K562 (cell line): ENCODE measurements around the gene IRS2. TPM values are rescaled to one million over a fixed set of nuclear protein-coding genes. Genes with fewer than 3 reads are reported as not detected.

Experiments used
- ATAC-seq: fragments of 200-7000 bp; cut with Tn5 transposase; 3 replicates; pipeline ENCODE4 v1.9.1; 2020; ENCODE audit warnings: moderate library complexity
- BruUV-seq: library from RNA; stranded (reverse); fragments of 400-500 nt; replicated peaks from 2 replicates; lab custom pipeline; 2021; lab: Mats Ljungman, UMichigan
- CTCF ChIA-PET: fragments of 300-600 bp; formaldehyde crosslinking; extraction: SDS; loops from one replicate; lab custom pipeline; 2021; ENCODE audit warnings: low intra/inter-chr PET ratio; lab: Yijun Ruan, JAX
- POLR2A ChIA-PET: fragments of 300-600, 350-650 bp; sonication (Branson Sonifier 250); formaldehyde crosslinking; extraction: SDS; loops from one replicate; lab custom pipeline; 2021; ENCODE audit warnings: antibody characterized with exemption, inconsistent platforms; lab: Yijun Ruan, JAX
- DNase-seq, 4 experiments: peaks; one replicate each; pipeline versions ENCODE4 v3.0.0 to v3.0.0-alpha.2; 2011 to 2018; ENCODE audit warnings: low spot score in 3 of 4, mixed read lengths in 3 of 4; ENCODE audit errors: extremely low read depth in 1 of 4
- FAIRE-seq: peaks from 2 replicates; lab custom pipeline; 2011; peaks lifted over from hg19 to GRCh38; lab: Jason Lieb, UNC
- H2AFZ ChIP-seq: 2 replicates; pipeline ENCODE4 v1.6.0; 2011; ENCODE audit warnings: low read depth, low read length, control low read depth, inconsistent platforms
- H3K27ac ChIP-seq: fragments of 200-600 bp; 3 replicates; pipeline ENCODE4 v1.8.0; 2011; ENCODE audit warnings: low read depth, mild to moderate bottlenecking, control low read depth, inconsistent platforms, low read length, moderate library complexity, mixed read lengths; ENCODE audit errors: extremely low read depth
- H3K27me3 ChIP-seq, 2 experiments: fragments of 300-600 bp in 1 of 2; 2 replicates in 1 of 2; 3 replicates in 1 of 2; pipeline versions ENCODE4 v1.6.0 to v1.8.0; 2011; ENCODE audit warnings: inconsistent platforms in 2 of 2, low read length in 2 of 2, mild to moderate bottlenecking in 1 of 2, mixed read lengths in 1 of 2, moderate library complexity in 1 of 2; ENCODE audit not compliant: control insufficient read depth in 2 of 2, insufficient read depth in 2 of 2
- H3K36me3 ChIP-seq: fragments of 300-600 bp; 3 replicates; pipeline ENCODE4 v1.8.0; 2011; ENCODE audit warnings: mild to moderate bottlenecking, low read length, inconsistent platforms; ENCODE audit not compliant: control insufficient read depth, insufficient read depth
- H3K4me1 ChIP-seq, 2 experiments: fragments of 200-600 bp in 1 of 2; replicated peaks in 1 of 2; 2 replicates in 1 of 2; 3 replicates in 1 of 2; pipeline versions ENCODE4 v1.5.1 to v1.8.0; 2011; ENCODE audit warnings: inconsistent platforms in 2 of 2, low read length in 2 of 2, mild to moderate bottlenecking in 1 of 2, mixed read lengths in 1 of 2, moderate library complexity in 1 of 2; ENCODE audit not compliant: control insufficient read depth in 2 of 2, insufficient read depth in 2 of 2
- H3K4me2 ChIP-seq: 2 replicates; pipeline ENCODE4 v1.6.1; 2011; ENCODE audit warnings: low read length, control low read depth, inconsistent platforms, mixed read lengths; ENCODE audit not compliant: insufficient read depth
- H3K4me3 ChIP-seq: fragments of 200-600 bp; sonication (generic), shearing (Covaris generic); 2 replicates; pipeline ENCODE4 v1.5.1; 2016; ENCODE audit warnings: control low read depth, inconsistent platforms
- H3K79me2 ChIP-seq: fragments of 200-600 bp; 3 replicates; pipeline ENCODE4 v1.8.0; 2011; ENCODE audit warnings: low read length, inconsistent platforms; ENCODE audit not compliant: control insufficient read depth, insufficient read depth
- H3K9ac ChIP-seq, 2 experiments: 2 replicates each; pipeline versions ENCODE4 v1.6.0 to v1.6.1; 2011; ENCODE audit warnings: low read depth in 2 of 2, low read length in 2 of 2, control low read depth in 1 of 2, inconsistent platforms in 1 of 2, mild to moderate bottlenecking in 1 of 2, mixed read lengths in 1 of 2; ENCODE audit not compliant: insufficient read depth in 1 of 2
- H3K9me1 ChIP-seq: one replicate; pipeline ENCODE4 v1.6.0; 2011; ENCODE audit warnings: inconsistent platforms, mild to moderate bottlenecking, low read length, moderate library complexity; ENCODE audit not compliant: control insufficient read depth, insufficient read depth
- H3K9me3 ChIP-seq: replicated peaks from 2 replicates; pipeline ENCODE4 v1.5.1; 2011; ENCODE audit warnings: low read depth, low read length, inconsistent platforms; ENCODE audit not compliant: control insufficient read depth, insufficient read depth
- H4K20me1 ChIP-seq: replicated peaks from 2 replicates; pipeline ENCODE4 v1.6.1; 2011; ENCODE audit warnings: low read length, inconsistent platforms, mixed read lengths; ENCODE audit not compliant: control insufficient read depth, insufficient read depth
- POLR2A ChIP-seq: fragments of 450-650 bp; conservative IDR thresholded peaks from 2 replicates; pipeline ENCODE4 v1.6.1; 2016
- ZNF253 ChIP-seq: fragments of 250-450 bp; sonication (Bioruptor Pico); conservative IDR thresholded peaks from 2 replicates; pipeline ENCODE4 v1.6.1; 2021; ENCODE audit warnings: mild to moderate bottlenecking
- WGBS: fragments of 100-300 bp; shearing (Covaris generic); methylation state at CpG from one replicate; pipeline ENCODE4 v1.1.6; 2016; ENCODE audit warnings: low coverage, mixed read lengths; ENCODE audit not compliant: insufficient coverage; ENCODE audit errors: missing lambda C conversion rate; 5-methylcytosine and 5-hydroxymethylcytosine counted together
- in situ Hi-C: fragments of 300-500 bp; cut with MboI; formaldehyde crosslinking; loops from 4 replicates; pipeline ENCODE4 v1.15.0; 2018; ENCODE audit warnings: inconsistent platforms, mixed read lengths
- intact Hi-C: fragments of 100-400 bp; cut with micrococcal nuclease; formaldehyde crosslinking; loops from 2 replicates; pipeline ENCODE4 v1.14.2; 2022
- polyA plus RNA-seq, 8 experiments: library from polyadenylated mRNA; depleted of rRNA in 4 of 8; stranded (reverse) in 5 of 8; unstranded in 3 of 8; fragments of >200 nt; fragmentation: Nextera tagmentation in 2 of 8; fragmentation: Illumina TruSeq in 1 of 8; extraction: Ambion mirVana in 2 of 8; extraction: Trizol in 1 of 8; gene quantifications; 2 replicates each; pipeline versions ENCODE4 v1.2.1 to v1.2.3, GENCODE V29; 2011 to 2014; ENCODE audit warnings: inconsistent platforms in 1 of 8, missing spikeins in 1 of 8
- total RNA-seq, 7 experiments: library from RNA; depleted of rRNA in 6 of 7; stranded (reverse); fragments of >200 nt in 6 of 7; fragmentation: Illumina TruSeq in 2 of 7; extraction: Trizol in 2 of 7; gene quantifications; 2 replicates each; pipeline versions ENCODE4 v1.2.1 to v1.2.3, GENCODE V29; 2011 to 2021; ENCODE audit warnings: low replicate concordance in 1 of 7
- TF ChIP-seq, protein P1 (sequence below): sonication (generic); formaldehyde crosslinking; IDR thresholded peaks from 2 replicates; pipeline ENCODE4 v1.8.1; 2022; ENCODE audit warnings: missing genetic modification reagents
- TF ChIP-seq, protein P2 (sequence below): fragments of 450-650 bp; IDR thresholded peaks from 2 replicates; pipeline ENCODE4 v1.6.1; 2016; ENCODE audit warnings: low read depth
- TF ChIP-seq, protein P3 (sequence below): IDR thresholded peaks from 2 replicates; pipeline ENCODE4 v1.6.1; 2014; ENCODE audit warnings: antibody characterized with exemption

Gene IRS2
- total and polyA plus RNA-seq, 9 of the 15 experiments (the other 6 are each of a cell fraction or from before 2014, with no cell fraction given): 0.36 to 4.6 (median 0.63) TPM

DNA sequence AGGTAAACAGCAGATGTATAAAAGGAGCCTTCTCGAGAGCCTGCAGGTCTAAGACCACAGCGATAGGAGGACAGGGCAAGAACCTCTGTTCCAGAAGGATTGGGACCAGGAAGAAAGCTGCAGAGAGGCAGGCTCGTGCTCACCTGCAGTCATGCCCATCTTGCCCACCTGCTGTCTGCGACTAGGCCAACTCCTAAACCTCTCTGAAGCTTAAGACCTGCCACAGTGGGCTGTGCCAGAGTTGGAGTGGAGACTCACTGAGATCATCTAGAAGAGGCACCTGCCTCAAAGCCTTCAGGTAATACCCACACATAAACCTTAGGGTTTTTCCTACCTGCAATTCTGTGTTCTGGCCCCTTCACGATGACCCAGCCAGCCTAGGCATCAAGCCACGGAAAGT is 68.7 kb downstream of the IRS2 start:
- no peaks in the 10 kb centered on the region for H3K9me3 ChIP-seq
- ChIA-PET POLR2A (no interaction called here), CTCF (no interaction called here)
- H3K4me3 ChIP-seq: no peak overlapping the region
- in situ Hi-C loops (no loop called here), intact Hi-C loops (no loop called here)
- no peak overlapping the region for H3K4me2 ChIP-seq
- peaks cover 0 to 5% of the 10 kb centered on the region in 2 experiments; a peak in 1 of 5 replicates for H3K27me3 ChIP-seq
- no peak overlapping the region for H3K27ac ChIP-seq
- TF ChIP-seq, protein P1, sequence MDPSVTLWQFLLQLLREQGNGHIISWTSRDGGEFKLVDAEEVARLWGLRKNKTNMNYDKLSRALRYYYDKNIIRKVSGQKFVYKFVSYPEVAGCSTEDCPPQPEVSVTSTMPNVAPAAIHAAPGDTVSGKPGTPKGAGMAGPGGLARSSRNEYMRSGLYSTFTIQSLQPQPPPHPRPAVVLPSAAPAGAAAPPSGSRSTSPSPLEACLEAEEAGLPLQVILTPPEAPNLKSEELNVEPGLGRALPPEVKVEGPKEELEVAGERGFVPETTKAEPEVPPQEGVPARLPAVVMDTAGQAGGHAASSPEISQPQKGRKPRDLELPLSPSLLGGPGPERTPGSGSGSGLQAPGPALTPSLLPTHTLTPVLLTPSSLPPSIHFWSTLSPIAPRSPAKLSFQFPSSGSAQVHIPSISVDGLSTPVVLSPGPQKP: no peak
- TF ChIP-seq, all 486 proteins: peak for 0
- Histone ChIP-seq H4K20me1 (no peaks in the 10 kb centered on the region), H3K4me1 (peaks cover 5 to 9% of the 10 kb centered on the region in 2 experiments; a peak in 2 of 5 replicates), H3K36me3 (no peaks in the 10 kb centered on the region), H3K79me2 (no peaks in the 10 kb centered on the region), H3K9ac (no peak overlapping the region), H3K9me1 (no peaks in the 10 kb centered on the region), H2AFZ (no peak overlapping the region)
- no peak for DNase-seq
- no peak for ATAC-seq
- no TSS peak for BruUV-seq
- 43% methylated on average over 5 of the region's 6 CpGs for WGBS
- no peak for FAIRE-seq

DNA sequence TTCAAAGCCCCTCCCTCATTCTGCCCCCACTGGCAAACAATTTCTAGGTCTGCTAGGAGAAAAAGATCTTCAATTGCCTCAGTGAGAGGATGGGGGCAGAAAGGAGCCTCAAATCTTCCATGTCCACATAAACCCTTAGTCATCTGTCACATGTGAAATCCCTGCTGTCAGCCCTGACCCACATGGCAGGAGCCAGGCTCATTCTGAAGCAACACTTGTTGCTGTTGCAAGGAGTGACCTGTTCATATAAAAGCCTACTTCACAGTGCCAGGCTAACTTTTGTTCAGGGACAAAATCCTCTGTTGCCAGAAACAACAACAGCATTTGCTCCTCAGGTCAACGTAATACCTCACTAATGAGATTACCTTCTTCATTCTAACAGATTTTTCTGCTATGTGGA is 70.5 kb downstream of the IRS2 start:
- FAIRE-seq: no peak
- H3K9me1 ChIP-seq: no peaks in the 10 kb centered on the region
- no TSS peak for BruUV-seq
- TF ChIP-seq, protein P2, sequence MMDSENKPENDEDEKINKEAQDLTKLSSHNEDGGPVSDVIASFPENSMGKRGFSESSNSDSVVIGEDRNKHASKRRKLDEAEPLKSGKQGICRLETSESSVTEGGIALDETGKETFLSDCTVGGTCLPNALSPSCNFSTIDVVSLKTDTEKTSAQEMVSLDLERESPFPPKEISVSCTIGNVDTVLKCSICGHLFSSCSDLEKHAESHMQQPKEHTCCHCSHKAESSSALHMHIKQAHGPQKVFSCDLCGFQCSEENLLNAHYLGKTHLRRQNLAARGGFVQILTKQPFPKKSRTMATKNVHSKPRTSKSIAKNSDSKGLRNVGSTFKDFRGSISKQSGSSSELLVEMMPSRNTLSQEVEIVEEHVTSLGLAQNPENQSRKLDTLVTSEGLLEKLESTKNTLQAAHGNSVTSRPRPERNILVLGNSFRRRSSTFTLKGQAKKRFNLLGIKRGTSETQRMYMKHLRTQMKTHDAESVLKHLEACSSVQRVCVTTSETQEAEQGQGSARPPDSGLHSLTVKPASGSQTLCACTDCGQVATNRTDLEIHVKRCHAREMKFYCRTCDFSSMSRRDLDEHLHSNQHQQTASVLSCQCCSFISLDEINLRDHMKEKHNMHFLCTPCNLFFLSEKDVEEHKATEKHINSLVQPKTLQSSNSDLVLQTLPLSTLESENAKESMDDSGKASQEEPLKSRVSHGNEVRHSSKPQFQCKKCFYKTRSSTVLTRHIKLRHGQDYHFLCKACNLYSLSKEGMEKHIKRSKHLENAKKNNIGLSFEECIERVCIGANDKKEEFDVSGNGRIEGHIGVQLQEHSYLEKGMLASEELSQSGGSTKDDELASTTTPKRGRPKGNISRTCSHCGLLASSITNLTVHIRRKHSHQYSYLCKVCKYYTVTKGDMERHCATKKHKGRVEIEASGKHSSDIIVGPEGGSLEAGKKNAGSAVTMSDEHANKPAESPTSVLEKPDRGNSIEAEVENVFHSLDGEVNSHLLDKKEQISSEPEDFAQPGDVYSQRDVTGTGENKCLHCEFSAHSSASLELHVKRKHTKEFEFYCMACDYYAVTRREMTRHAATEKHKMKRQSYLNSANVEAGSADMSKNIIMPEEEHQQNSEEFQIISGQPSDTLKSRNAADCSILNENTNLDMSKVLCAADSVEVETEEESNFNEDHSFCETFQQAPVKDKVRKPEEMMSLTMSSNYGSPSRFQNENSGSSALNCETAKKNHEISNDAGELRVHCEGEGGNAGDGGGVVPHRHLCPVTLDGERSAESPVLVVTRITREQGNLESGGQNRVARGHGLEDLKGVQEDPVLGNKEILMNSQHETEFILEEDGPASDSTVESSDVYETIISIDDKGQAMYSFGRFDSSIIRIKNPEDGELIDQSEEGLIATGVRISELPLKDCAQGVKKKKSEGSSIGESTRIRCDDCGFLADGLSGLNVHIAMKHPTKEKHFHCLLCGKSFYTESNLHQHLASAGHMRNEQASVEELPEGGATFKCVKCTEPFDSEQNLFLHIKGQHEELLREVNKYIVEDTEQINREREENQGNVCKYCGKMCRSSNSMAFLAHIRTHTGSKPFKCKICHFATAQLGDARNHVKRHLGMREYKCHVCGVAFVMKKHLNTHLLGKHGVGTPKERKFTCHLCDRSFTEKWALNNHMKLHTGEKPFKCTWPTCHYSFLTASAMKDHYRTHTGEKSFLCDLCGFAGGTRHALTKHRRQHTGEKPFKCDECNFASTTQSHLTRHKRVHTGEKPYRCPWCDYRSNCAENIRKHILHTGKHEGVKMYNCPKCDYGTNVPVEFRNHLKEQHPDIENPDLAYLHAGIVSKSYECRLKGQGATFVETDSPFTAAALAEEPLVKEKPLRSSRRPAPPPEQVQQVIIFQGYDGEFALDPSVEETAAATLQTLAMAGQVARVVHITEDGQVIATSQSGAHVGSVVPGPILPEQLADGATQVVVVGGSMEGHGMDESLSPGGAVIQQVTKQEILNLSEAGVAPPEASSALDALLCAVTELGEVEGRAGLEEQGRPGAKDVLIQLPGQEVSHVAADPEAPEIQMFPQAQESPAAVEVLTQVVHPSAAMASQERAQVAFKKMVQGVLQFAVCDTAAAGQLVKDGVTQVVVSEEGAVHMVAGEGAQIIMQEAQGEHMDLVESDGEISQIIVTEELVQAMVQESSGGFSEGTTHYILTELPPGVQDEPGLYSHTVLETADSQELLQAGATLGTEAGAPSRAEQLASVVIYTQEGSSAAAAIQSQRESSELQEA: no peak
- TF ChIP-seq, protein P3, sequence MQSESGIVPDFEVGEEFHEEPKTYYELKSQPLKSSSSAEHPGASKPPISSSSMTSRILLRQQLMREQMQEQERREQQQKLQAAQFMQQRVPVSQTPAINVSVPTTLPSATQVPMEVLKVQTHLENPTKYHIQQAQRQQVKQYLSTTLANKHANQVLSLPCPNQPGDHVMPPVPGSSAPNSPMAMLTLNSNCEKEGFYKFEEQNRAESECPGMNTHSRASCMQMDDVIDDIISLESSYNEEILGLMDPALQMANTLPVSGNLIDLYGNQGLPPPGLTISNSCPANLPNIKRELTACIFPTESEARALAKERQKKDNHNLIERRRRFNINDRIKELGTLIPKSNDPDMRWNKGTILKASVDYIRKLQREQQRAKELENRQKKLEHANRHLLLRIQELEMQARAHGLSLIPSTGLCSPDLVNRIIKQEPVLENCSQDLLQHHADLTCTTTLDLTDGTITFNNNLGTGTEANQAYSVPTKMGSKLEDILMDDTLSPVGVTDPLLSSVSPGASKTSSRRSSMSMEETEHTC: no peak
- no peak for TF ChIP-seq POLR2A
- no peak for TF ChIP-seq ZNF253 (CRISPR knock-in tag)

More for the DNA sequence above, 70.5 kb downstream of the IRS2 start:
- DNase-seq (peak in 1 of 4 experiments; percentile 45), ATAC-seq (peak; percentile 79)
- ChIA-PET CTCF (no interaction called here), POLR2A (no interaction called here)
- Histone ChIP-seq H3K9ac (no peak overlapping the region), H3K79me2 (no peaks in the 10 kb centered on the region), H3K4me3 (no peak overlapping the region), H3K36me3 (no peaks in the 10 kb centered on the region), H3K27me3 (no peaks in the 10 kb centered on the region), H2AFZ (no peak overlapping the region), H4K20me1 (no peaks in the 10 kb centered on the region), H3K4me1 (peaks cover 5 to 13% of the 10 kb centered on the region in 2 experiments; a peak in 2 of 5 replicates), H3K27ac (no peak overlapping the region), H3K4me2 (no peak overlapping the region), H3K9me3 (no peaks in the 10 kb centered on the region)
- in situ Hi-C loops (no loop called here), intact Hi-C loops (no loop called here)
- WGBS: 71% methylated on average over 1 of the region's 1 CpG
